GM20431 (cell line): ENCODE data around the gene PITPNM1.

Source experiments
- in situ Hi-C: fragments of 300-500 bp; cut with MseI, MboI; formaldehyde crosslinking; loops from one replicate; pipeline ENCODE4 v1.15.0; 2020; ENCODE audit warnings: low sequenced_read_pairs; ENCODE audit not compliant: unreplicated experiment

PITPNM1 gene

DNA sequence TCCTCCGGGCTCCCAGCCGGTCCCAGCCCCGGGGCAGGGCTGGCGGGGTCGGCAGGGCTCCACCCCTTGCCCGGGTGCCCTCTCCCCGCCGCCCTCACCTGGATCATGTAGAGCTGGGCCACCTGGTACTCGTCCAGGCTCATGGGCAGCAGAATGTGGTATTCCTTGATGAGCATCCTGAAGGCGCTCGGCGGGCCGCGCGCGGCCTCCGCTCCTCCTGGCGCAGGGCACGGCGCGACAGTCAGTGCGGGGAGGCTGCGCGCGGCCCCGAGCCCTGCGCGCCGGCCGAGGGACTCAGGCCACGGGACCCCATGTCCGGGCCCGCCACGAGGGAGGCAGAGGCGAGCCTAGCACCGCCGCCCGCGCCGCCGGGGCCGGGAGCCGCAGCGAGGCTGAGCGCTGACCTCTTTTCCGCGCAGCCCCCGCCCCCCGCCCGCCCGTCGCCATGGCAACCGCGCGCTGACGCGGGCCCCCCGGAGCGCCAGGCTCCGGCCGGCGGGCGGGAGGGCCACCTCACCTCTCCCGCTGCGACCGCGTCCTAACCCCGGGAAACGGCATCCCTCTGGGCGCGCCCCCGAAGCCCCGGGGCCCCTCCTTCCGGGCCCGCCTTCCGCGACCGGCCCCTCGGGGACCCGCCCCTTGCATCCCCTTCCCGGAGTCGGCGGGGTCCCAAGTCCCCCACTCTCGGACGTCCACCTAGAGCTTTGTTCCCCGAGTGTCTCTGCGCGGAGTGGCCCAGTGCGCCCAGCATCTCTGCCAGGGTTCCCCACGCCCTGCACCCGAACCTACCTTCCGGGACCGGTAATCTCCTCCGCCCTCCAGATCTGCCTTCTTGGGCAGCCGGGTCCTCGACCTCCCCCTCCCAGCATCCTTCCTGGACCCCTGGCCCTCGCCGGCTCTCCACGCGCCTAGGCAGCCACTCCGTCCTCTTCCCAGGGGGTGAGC, 886 bp downstream of the PITPNM1 start:
- in situ Hi-C loops: no loop called here

DNA sequence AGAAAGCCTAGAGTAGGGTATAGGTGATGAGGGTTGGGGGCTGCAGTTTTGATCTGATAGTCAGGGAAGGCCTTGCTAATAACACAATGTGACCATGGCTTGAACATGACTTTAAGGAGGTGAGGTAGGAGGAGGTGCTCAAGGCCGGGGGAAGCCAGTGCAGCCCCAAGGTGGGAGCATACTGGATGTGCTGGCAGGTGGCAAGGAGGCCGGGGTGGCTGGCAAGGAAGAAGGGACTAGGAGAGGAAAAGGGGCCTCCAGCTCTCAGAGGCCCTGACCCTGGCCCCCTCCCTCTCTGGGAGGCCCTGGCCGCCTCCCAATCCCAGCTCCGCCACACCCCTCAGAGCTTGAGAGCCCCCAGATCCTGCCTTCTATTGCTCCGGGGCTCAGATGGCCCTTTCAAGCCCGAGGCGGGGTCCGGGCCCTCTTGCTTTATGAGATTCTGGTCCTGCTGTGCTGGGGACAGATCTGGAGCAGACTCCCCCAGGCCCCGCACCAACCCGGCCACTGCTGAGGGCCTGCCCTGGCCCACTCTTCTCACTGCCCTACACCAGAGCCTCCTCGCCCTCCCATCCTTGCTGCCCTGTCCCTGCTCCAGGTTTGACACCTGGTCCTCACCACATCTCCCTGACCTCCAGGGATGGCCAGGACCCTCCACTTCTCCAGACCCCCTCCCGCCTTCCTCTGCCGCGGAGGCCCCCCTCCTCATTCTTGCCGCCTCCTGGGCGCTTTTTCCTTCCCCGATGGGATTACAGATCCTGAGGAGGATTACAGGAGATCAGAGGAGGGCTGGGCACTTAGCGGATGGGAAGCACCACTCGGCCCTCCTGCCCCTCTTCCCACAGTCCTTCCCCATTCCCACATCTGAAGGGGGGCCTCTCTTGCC, 1.8 kb downstream of the PITPNM1 start:
- in situ Hi-C loops: no loop called here

DNA sequence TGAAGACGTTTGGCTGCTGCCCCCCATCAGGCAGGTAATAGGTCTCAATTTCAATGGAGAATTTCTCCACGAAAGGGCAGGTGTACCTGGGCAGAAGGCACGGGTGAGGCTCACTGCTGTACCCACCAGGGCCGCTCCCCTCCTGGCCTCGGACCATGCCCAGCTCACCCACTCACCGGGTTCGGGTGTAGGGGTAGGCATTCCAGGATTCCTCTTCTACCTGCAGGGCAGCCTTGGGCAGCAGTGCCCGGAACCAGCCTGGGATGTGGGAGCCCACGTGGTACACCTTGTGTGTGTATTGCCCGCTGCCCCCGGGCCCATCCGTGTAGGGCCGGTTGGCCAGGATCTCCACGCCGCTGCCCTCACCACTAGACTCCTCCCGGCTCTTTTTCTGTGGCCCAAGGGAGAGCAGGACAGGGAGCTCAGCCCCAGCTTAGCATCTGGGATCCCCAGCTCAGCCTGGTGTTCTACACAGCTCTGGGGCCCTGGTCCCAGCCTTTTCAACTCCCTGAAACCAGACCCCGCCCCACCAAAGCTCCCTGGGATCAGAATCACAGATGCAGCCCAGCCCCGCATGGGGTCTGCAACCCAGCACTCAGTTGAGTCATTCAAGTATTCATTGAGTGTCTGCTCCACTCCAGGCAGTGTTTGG, 2.7 kb downstream of the PITPNM1 start:
- in situ Hi-C loops: no loop called here

DNA sequence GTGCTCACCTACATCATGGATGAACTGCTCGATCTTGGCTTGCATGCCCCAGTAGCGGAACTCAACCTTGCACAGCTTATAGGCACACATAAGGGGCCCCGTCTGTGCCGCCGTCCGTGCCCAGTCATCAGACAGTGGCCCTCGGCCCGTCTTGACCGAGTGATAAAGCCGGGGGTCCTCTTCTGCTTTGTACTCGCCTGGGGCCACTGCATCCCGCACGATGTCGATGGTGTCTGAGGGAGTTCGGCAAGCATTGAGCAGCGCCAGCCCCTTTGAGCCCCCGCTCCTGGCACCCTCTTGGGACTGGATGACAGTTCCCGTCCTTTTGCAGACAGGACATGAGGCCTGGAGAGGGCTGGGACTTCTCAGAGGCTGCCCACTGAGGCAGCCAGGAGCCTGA, 3.3 kb downstream of the PITPNM1 start:
- in situ Hi-C loops: no loop called here

DNA sequence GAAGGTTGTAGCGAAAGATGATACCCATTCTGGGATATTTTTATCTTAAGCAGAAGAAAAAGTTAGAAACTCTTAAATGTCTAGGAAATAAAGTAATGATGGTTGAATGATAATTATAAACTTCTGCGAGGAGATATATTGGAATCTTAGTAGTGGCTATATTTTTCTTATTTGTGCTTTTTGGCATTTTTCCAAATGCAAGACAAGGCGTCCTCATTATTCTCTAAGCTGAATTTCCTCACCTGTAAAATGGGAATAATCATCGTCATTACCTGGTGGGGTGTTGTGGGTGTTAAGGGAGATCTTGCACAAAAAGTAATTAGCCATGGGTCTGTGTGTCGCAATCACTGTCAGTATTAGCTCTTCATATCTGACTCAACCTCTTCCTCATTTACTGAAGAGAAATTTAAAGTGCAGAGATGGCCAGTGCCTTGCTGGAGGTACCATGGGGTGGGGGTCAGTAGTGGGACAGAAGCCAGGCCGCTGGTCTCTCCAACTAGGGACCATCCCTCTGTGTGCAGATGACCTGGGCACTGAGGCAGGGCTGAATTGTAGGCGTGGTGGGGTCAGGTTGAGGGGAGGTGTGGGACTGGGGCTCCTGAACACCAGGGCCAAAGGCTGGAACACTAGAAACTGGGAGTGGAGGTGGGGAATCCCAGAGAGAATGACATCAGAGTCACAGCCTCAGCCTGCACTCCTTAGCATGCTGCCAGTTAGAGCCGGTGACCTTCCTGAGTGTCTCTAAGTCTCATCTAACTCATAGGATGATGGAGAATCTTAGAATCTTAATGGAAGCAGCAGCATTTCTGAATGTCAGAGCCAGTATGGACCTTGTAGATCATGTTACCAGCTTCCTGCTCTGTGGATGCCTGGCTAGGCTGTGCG, 4.1 kb downstream of the PITPNM1 start:
- in situ Hi-C loops: no loop called here

DNA sequence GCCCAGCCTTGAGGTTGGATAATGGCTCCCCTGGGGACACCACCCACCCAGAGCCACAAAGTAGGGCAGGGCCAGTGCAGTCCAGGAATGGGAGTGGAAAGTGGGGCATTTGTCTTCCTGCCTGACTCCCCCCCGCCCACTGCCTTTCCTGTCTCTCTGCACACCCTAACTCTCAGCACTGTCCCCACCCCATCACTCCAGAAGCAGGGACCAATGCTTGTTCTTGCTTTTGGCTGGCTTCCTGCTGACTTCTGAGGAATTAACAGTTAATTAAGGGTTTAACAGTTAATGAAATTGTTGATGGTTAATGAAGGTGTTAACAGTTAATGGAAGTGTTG, 4.7 kb downstream of the PITPNM1 start:
- in situ Hi-C loops: no loop called here

DNA sequence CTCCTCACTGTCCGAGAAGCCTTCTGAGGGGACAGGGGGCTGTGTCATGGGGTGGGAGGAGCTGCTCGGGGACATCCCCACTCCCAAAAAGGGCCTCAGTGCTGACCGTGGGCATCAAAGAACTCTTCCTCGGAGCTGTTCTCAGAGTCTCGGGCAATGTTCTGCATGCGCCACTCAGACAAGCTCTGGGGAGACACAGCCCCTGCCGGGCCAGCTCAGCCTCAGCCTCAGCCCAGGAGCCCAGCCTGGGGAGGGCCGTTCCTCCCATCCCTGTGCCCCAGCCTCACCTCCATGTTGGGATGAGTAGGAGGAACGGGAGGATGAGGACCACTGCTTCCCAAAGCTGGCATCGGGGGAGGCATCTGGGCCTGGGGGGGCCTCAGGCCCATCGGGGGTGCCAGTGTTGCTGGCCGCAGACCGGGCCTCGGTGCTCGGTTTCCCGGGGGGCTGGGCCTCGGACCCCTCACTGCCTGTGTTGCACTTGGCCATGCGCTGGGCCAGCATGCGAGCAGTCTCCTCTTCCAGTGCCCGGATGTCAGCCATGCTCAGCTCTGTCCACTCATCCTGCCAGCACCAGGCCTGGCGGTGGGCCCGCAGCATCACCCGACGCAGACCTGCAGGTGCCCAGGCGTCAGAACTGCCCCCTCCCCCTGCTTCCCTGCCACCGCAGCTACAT, 5.2 kb downstream of the PITPNM1 start:
- in situ Hi-C loops: no loop called here

DNA sequence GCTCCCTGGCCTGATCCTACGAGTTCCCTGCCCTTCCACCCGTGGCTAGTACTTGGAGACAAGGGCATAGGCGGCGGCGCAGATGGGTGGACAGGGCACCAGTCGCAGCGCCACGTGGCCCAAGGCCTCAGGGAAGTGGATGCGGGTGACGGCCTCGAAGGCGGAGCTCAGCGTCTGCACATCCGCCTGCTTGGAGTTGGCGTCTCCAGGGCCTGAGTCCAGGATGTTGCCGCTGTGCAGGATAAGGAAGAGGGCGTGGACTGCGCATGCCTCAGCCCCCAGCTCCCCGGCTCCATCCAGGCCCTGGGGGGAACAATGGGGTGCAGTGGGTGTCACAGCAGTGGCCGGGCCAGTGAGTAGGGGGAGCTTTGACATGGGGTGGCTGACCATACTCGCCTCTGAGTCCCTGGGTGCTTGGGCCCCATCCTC, 6.6 kb downstream of the PITPNM1 start:
- in situ Hi-C loops: no loop called here

DNA sequence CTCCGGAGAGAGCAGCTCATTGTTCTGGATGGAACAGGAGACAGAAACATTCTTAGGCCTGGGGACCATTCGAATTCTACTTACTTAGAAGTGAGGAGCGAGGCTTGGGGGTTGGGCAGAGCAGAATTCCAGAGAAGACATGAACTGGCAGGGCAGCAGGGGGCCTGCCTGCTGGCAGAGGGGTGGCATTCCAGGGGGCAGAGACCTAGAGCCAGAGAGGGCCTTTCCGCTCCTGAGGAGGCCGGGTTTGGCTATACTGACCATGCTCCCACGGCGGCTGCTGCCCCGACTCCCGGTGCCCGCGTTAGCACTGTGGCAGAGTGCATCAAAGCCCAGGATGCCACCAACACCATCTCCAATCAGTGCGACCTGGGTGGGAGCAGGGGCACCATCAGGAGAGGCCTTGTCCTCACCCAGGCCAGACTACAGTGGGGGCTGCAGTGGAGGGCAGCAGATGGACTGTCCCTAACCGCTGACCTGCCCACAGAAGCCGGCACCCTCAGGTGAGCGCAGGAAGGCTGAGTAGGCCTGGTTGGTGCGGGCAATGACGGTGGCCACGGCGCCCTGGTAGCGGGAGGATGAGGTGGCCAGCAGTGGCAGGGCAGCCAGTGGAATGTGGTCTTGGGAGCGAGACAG, 7.4 kb downstream of the PITPNM1 start:
- in situ Hi-C loops: no loop called here

DNA sequence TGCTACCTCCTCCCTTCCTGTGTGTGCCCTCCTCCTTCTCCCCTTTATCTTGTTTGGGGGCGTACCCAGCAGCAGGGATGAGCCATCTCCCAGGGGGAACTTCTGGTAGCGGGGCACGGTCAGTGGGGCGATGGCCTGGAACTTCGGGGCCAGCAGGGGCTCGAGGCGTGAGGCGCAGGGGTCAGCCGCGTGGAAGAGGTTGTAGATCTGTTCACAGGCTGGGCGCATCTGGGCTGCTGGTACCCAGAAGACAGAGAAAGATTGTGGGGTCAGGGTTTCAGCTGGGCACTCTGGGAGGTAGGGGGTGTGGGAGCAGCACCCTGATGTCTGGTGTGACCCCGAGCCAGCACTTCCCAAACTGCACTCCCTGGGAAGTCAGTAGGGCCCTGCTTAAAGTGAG, 9.1 kb downstream of the PITPNM1 start:
- in situ Hi-C loops: no loop called here

DNA sequence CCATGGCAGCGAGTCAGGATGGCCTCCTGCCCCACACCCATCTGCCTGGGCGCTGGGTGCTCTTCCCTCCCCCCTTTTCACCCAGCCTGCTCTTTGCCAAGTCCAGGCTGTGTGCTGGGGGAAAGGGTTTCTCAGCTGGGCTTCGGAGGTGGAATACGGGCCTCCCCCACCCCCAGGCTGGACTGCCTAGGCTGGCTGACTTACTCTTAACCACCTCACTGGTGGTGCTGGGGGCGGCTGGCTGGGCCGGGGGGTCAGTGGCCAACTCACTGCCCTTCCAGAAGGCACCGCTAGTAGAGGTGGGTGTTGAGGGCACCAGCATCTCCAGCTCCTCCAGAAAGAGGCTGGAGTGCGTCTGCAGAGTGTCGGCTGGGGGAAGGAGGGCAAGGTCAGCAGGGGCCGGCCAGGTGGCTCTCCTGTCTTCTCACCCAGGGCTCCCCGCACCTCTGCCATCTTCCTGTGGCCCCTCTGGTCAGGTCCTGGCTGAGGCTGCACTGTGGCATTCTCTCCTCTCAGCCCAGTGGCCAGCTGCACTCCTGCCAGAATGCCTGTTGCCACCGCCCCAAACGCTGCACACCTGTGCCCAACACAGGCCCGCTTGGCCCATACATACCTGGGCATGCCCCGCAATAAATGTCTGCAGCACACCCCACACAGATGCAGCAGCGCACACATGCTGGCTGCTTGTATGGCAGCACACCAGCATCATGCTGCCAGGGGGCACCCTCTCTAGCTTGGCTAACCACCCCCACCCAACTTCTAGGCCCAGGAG, 9.7 kb downstream of the PITPNM1 start:
- in situ Hi-C loops: no loop called here

DNA sequence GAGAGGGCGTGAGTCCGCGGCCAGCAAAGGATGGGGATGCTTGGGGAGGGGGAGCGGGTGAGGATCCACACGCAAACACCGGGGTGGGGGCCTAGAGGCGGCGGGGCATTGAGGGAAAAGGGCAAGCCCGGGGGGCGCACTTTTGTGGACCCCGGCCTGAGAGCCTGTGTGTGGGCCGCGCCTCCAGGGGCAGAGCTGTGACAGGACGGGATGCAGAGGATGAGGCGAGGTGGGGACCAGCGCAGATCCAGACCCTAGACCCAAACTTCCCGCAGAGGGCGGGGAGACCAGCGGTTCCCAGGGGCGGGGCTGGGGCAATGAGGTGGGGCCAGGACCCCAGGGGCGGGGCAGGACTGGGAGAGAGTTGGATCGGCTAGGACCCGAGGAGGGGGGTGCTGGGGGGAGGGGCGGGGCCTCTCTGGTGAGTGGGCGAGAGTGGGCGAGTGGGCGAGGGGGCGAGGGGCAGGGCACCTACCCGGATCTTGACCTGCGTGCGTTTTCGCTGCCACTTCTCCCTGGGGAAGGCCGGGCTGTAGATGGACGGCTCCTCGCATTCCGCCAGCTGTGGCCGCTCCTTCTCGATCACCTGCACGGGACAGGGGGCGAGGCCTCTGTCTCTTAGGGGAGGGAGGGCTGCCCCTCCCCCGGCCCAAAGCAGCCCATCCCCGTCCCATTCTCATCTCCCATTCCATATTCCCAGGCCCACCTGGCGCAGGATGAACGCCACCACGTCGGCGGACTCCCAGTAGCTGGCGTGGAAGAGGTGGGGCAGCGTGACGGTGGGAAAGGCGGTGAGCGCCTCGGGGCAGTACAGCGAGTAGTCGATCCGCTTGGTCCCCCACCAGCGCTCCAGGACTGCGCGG, 10.6 kb downstream of the PITPNM1 start:
- in situ Hi-C loops: no loop called here

DNA sequence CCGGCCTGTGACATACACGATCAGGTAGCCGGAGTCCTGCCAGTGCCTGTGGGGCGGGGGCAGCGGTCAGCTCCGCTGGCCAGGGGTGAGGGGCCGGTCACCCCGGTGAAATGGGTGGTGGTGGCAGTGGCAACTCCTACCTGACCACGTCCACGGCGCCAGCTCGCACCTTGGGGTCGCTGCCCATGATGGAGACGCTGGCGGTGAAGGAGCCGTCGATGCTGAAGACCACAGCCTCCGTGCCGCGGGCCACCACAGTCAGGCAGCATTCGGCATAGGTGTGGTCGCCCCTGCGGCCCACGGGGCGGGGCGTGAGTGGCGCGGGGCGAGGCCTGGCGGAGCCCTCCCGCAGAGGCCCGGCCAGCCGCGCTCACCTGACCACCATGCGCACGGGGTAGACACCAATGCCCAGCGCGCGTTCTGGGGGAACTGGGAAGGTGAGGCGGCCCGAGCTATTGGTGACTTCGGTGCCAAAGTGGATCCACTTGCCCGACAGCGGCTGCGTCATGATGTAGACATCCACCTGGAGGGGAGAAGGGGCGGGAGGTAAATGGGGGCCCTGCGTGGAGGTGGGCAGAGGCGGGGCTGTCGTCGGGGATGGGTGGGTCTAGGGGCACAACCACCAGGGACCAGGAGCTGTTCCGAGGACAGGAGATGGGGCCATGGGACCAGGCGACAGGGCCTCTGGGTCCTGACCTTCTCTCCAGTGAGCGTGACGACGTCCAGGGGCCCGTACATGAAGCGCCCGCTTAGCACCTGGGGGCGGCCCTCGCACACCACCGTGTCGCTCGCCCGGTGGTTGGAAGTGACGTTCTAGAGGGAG, 11.4 kb downstream of the PITPNM1 start:
- in situ Hi-C loops: no loop called here

DNA sequence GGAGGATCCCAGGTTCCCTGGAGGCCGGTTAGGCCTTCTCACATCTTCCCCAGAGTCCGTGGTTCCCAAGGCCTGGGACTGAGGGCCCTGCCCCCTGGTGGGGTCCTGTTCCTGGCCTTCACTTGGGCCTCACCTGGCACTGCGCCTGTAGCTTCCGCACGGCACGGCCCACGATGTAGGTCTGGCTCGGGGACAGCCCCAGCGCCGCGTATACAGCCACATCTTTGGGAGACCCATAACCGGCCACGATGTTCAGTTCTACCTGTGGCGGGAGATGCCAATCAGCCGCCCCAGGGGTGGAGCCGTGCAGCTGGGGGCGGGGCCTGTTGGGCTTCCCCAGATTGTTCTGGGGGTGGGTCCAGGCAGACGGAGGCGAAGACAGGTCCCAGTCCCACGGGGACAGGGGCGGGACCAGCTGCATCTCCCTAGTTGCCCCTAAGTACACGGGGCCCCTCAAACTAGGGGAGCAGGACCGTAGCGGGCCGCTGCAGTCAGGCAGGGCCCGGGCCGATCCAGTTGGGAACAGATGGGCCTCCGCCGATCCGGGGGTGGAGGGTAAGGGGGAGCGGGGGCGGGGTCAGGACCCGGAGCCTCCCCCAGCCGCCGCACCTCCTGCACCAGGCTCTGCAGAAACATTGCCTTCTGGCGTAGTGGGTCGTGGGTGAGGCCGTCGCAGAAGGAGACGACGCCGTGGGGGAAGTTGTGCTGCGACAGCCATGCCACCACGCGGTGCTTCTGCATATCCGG, 12.2 kb downstream of the PITPNM1 start:
- in situ Hi-C loops: no loop called here

DNA sequence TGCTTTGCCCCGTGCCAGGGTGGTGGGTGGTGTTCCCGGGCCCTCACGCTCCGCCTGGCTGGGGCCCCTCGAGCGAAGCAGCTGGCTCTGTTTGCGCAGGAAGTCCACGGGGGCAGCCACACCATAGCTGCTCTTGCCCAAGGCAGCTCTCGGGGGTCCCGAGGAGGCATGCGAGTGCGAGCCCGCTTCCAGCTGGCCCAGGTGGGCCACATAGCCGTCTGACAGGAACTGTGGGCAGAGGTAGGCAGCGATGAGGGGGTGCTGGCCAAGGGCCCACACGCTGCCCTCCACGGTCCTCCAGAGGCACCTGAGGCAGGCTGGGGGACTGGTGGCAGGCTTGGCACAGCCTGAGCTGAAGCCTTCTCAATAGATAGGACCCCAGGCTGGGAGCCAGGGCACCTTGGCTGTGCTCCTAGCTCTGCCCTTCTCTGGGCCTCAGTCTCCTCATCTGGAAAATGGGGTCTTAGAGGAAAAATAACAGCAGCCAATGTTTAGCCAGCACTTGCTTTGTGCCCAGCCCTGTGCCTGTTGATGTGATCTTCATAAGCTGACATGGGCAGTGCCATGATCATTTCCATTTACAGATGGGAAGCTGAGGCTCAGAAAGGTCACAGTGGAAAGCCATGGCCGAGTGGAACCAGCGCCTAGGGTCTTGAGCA, 13.0 kb downstream of the PITPNM1 start:
- in situ Hi-C loops: no loop called here
